Measurements from ENCODE around the gene ZCCHC4. TPM values are rescaled to one million over a fixed set of nuclear protein-coding genes. Genes with fewer than 3 reads are reported as not detected.
"Not testable (repeated sequence)": the region's sequence is repeated elsewhere in the genome, so short reads cannot be mapped to it uniquely, and the experiment has no call there.

The ZCCHC4 gene
- total and polyA plus RNA-seq, 7 donors = 3.5 to 21.8 (median 9.1) TPM

DNA sequence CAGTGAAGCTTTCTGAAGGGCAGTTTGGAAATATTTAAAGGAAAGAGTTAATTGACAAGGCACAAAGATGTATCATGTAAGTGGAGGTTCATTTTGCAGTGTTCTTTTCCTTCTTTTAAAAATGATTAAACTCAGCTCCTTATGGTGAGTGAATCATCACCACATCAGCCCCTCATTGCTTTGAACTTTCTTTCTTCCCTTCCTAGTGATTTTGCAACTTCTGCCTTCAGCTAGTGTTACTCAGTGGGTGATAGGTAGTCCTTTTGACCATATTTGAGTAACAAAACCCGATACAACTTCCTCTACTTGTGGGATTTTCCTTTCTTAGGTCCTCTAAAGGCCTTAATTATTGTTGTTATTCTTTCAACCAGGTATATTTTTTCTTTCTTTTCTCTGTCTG is 8.2 kb downstream of the ZCCHC4 start:
- DNase-seq = no peak
- Histone ChIP-seq H3K9me3 (no peaks in the 10 kb centered on the region), H3K4me3 (no peak overlapping the region), H3K36me3 (peaks cover 0 to 44% (median 3%) of the 10 kb centered on the region in 4 donors), H3K27me3 (no peaks in the 10 kb centered on the region), H3K27ac (no peak overlapping the region), H3K4me1 (no peaks in the 10 kb centered on the region)
- intact Hi-C loops (cut with DNase I) = no loop called here
- TF ChIP-seq, protein P1, sequence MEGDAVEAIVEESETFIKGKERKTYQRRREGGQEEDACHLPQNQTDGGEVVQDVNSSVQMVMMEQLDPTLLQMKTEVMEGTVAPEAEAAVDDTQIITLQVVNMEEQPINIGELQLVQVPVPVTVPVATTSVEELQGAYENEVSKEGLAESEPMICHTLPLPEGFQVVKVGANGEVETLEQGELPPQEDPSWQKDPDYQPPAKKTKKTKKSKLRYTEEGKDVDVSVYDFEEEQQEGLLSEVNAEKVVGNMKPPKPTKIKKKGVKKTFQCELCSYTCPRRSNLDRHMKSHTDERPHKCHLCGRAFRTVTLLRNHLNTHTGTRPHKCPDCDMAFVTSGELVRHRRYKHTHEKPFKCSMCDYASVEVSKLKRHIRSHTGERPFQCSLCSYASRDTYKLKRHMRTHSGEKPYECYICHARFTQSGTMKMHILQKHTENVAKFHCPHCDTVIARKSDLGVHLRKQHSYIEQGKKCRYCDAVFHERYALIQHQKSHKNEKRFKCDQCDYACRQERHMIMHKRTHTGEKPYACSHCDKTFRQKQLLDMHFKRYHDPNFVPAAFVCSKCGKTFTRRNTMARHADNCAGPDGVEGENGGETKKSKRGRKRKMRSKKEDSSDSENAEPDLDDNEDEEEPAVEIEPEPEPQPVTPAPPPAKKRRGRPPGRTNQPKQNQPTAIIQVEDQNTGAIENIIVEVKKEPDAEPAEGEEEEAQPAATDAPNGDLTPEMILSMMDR (IDR thresholded peaks at IDR 0.05) = no peak
- TF ChIP-seq EP300 (IDR thresholded peaks at IDR 0.05) (no peak), POLR2A (IDR thresholded peaks at IDR 0.05) (no peak), POLR2AphosphoS5 (IDR thresholded peaks at IDR 0.05) (no peak)
- WGBS, 2 donors = 78 to 87% methylated on average over 1 of the region's 1 CpG

DNA sequence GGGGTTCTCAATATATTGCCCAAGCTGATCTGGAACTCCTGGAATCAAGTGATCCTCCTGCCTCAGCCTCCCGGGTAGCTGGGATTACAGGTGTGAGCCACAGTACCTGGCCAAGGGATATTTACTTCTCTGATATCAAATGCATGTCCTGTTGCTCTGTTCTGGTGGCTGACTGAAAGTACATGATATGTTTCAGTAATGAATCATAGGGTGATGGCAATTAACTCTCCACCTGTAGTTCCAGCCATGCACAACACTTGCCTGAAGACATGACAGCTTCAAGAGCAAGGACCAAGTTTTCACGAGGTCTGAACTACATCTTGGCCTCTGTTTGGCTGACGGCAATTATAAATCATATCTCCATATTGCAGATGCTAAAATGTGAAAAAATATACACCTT is 9.1 kb downstream of the ZCCHC4 start:
- TF ChIP-seq, protein P1 (IDR thresholded peaks at IDR 0.05) = no peak
- no peak for TF ChIP-seq POLR2A (IDR thresholded peaks at IDR 0.05)
- no peak for TF ChIP-seq EP300 (IDR thresholded peaks at IDR 0.05)
- no peak for TF ChIP-seq POLR2AphosphoS5 (IDR thresholded peaks at IDR 0.05)
- Histone ChIP-seq H3K27ac (no peak overlapping the region), H3K27me3 (no peaks in the 10 kb centered on the region), H3K9me3 (no peaks in the 10 kb centered on the region), H3K4me1 (no peaks in the 10 kb centered on the region), H3K4me3 (no peak overlapping the region), H3K36me3 (peaks cover 0 to 37% (median 0%) of the 10 kb centered on the region in 4 donors)
- intact Hi-C loops (cut with DNase I) = no loop called here
- DNase-seq = no peak
- WGBS, 2 donors = 94% methylated on average over 3 of the region's 3 CpGs

DNA sequence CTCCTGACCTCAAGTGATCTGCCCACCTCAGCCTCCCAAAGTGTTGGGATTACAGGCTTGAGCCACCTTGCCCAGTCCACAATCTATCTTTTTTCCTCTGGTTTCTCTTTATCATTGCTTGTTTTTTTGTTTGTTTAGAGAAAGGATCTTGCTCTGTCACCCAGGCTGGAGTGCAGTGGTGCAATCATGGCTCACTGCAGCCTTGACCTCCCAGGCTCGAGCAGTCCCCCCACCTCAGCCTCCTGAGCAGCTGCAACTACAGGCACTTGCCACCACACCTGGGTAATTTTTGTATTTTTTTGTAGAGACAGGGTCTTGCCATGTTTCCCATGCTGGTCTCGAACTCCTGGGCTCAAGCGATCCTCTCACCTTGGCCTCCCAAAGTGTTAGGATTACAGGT is 15.9 kb downstream of the ZCCHC4 start:
- H3K36me3 ChIP-seq; H3K4me3 ChIP-seq; DNase-seq; H3K27me3 ChIP-seq; intact Hi-C loops (cut with DNase I); H3K27ac ChIP-seq; H3K9me3 ChIP-seq: not testable (repeated sequence)
- H3K4me1 ChIP-seq = peaks cover 0 to 25% (median 18%) of the 10 kb centered on the region in 4 donors
- 94 to 98% methylated on average over 3 of the region's 3 CpGs for WGBS, 2 donors

DNA sequence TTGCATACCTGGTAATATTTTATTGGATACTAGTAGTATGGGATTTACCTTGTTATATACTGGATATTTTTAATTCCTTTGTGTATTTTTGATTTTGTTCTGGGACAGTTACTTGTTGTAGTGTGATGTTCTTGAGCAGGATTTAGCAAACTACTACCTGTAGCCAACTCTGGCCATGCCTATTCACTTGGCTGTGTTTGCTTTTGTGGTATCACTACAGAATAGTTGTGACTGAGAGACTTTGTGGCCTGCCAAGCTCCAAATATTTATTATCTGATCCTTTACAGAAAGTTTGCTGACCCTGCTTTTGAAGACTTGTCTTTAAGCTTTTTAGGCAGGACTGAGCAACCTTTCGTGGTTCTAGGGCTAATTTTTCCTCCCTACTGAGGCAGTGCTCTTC is 17.8 kb downstream of the ZCCHC4 start:
- 91 to 95% methylated on average over 1 of the region's 1 CpG for WGBS, 2 donors
- Histone ChIP-seq H3K27ac (peak overlapping the region in 3 of 4 donors; percentile 69 to 71 (median 70)), H3K36me3 (peaks cover 0 to 7% (median 0%) of the 10 kb centered on the region in 4 donors), H3K27me3 (no peaks in the 10 kb centered on the region), H3K4me3 (peak overlapping the region in 2 of 4 donors; percentile 31 to 34), H3K9me3 (no peaks in the 10 kb centered on the region), H3K4me1 (peaks cover 0 to 25% (median 18%) of the 10 kb centered on the region in 4 donors)
- DNase-seq = no peak
- intact Hi-C loops (cut with DNase I) = no loop called here
- no peak for TF ChIP-seq POLR2A (IDR thresholded peaks at IDR 0.05)
- TF ChIP-seq EP300 (IDR thresholded peaks at IDR 0.05) = no peak
- TF ChIP-seq, protein P1 (IDR thresholded peaks at IDR 0.05) = no peak
- no peak for TF ChIP-seq POLR2AphosphoS5 (IDR thresholded peaks at IDR 0.05)

DNA sequence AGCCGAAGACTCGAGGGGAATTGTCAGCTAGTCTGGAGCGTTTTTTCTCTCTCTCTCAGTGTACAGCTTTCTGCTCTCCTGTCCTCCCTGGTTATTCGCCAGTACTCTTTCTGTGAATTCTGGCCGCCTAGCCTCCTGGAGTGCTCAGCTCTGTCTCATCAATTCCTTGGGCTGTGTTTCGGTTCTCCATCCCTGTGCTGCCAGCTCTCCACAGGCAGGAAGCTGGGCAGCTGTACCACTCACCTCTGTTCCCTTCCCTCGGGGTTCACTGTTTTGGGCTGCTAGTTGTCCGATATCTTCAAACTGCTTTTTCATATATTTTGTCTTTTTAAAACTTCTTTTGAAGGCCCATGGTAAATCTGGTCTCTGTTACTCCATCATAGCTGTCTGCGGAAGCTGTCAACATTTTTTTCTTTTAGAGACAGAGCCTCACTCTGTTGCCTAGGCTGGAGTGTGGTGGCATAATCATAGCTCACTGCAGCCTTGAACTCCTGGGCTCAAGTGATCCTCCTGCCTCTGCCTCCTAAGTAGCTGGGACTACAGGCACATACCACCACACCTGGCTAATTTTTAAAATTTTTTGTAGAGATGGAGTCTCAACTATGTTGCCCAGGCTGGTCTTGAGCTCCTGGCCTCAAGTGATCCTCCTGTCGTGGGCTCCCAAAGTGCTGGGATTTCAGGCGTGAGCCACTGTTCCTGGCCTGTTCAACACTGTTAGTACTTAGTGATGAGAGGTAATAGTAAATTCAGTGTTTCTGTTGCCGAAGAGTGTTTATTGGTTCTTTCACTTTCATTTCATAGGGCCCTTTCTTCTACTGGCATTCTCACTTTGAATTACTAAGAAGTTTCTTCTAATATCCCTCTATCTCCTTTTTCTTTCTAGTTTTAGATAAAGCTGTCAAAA is 18.6 kb downstream of the ZCCHC4 start:
- 84% methylated on average over 12 of the region's 12 CpGs for WGBS, 2 donors
- intact Hi-C loops (cut with DNase I) = no loop called here
- Histone ChIP-seq H3K27me3 (no peaks in the 10 kb centered on the region), H3K36me3 (peaks cover 0 to 7% (median 0%) of the 10 kb centered on the region in 4 donors), H3K27ac (peak overlapping the region in 3 of 4 donors; percentile 69 to 71 (median 70)), H3K4me3 (peak overlapping the region; percentile 1 to 34 (median 26)), H3K4me1 (peaks cover 0 to 25% (median 18%) of the 10 kb centered on the region in 4 donors), H3K9me3 (no peaks in the 10 kb centered on the region)
- TF ChIP-seq POLR2AphosphoS5 (IDR thresholded peaks at IDR 0.05) (no peak), EP300 (IDR thresholded peaks at IDR 0.05) (no peak), POLR2A (IDR thresholded peaks at IDR 0.05) (no peak)
- TF ChIP-seq, protein P1 (IDR thresholded peaks at IDR 0.05) = no peak
- no peak for DNase-seq
